ENCODE data around the gene PINK1. TPM values are rescaled to one million over a fixed set of nuclear protein-coding genes. Genes with fewer than 3 reads are reported as not detected.
A peak's percentile ranks its signal among the peaks of the same experiment; 100 is the strongest.

The PINK1 gene
- total and polyA plus RNA-seq, 2 of the 13 experiments (the other 11 are each of a cell fraction or from before 2014, with no cell fraction given), result 15.3 to 16.1 TPM

DNA sequence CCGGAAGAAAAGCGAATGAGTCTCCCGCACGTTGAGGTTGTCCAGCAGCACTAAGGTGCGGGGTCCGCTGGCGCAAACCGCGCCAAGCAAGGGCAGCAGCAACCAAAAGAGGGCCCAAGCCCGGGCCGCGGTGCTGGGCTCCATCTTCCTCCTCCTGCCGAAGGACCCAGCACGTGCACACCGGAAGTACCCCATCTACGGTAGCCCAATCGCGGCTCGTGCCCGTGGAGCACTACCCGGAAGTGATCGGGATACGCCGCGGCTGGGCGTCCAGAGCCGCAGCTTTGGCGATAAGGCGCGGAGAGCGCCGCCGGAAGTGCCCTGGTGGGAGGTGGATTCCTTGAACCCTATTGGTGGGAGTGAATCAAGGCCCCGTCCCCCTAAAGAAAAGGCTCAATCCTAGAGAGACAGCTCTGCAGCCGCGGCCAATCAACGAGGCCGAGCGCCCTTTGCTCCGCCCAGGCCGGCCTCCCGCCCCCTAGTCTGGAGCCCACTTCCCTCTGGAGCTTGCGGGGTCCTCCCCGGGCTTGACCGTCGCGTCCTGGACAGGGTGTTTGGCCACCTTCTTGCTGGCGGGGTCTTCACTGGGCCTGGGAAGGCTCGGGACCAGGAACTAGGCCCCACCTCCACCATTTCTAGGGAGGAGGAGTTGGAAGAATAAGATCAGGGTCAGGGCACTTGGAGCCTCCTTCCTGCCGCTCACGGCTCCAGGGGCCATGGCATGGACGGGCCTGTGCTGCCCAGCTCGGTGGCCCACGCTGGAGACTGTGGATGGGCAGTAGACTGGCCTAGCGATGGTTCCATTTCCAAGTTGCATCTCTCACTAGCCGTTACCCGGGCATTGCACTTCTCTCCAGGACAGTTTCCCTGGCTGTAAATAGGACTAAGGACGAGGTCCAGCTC is 28.2 kb downstream of the PINK1 start, which contains the start of gene DDOST (continued):
- TF ChIP-seq ZNF607 (CRISPR knock-in tag; IDR thresholded peaks at IDR 0.05; ENCODE audit: borderline replicate concordance), result peak; percentile 81
- peak; percentile 73; the same call in 1 of the 2 replicates for TF ChIP-seq BRD4 (CRISPR knock-in tag; IDR thresholded peaks at IDR 0.05)
- TF ChIP-seq ZNF563 (CRISPR knock-in tag; IDR thresholded peaks at IDR 0.05), result no peak; the same call in 1 of the 2 replicates
- TF ChIP-seq NCOA5 (CRISPR knock-in tag; IDR thresholded peaks at IDR 0.05), result no peak
- peak; percentile 96 for TF ChIP-seq PHF8 (CRISPR knock-in tag; IDR thresholded peaks at IDR 0.05)
- no peak for TF ChIP-seq ZFP82 (CRISPR knock-in tag; IDR thresholded peaks at IDR 0.05; ENCODE audit: borderline replicate concordance)
- TF ChIP-seq SMC3 (IDR thresholded peaks at IDR 0.05; ENCODE audit: low read length), result no peak
- TF ChIP-seq ZNF235 (CRISPR knock-in tag; IDR thresholded peaks at IDR 0.05; ENCODE audit: borderline replicate concordance), result no peak
- TF ChIP-seq, protein P1, sequence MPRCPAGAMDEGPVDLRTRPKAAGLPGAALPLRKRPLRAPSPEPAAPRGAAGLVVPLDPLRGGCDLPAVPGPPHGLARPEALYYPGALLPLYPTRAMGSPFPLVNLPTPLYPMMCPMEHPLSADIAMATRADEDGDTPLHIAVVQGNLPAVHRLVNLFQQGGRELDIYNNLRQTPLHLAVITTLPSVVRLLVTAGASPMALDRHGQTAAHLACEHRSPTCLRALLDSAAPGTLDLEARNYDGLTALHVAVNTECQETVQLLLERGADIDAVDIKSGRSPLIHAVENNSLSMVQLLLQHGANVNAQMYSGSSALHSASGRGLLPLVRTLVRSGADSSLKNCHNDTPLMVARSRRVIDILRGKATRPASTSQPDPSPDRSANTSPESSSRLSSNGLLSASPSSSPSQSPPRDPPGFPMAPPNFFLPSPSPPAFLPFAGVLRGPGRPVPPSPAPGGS (CRISPR knock-in tag; IDR thresholded peaks at IDR 0.05), result peak; percentile 25; the same call in 1 of the 2 replicates
- no peak for TF ChIP-seq MTA1 (CRISPR knock-in tag; IDR thresholded peaks at IDR 0.05; ENCODE audit: borderline replicate concordance)
- TF ChIP-seq, protein P2, sequence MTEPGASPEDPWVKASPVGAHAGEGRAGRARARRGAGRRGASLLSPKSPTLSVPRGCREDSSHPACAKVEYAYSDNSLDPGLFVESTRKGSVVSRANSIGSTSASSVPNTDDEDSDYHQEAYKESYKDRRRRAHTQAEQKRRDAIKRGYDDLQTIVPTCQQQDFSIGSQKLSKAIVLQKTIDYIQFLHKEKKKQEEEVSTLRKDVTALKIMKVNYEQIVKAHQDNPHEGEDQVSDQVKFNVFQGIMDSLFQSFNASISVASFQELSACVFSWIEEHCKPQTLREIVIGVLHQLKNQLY (CRISPR knock-in tag; IDR thresholded peaks at IDR 0.05), result no peak
- TF ChIP-seq HNRNPUL1 (IDR thresholded peaks at IDR 0.05; ENCODE audit: low read depth, low read length), result no peak
- TF ChIP-seq, protein P3, sequence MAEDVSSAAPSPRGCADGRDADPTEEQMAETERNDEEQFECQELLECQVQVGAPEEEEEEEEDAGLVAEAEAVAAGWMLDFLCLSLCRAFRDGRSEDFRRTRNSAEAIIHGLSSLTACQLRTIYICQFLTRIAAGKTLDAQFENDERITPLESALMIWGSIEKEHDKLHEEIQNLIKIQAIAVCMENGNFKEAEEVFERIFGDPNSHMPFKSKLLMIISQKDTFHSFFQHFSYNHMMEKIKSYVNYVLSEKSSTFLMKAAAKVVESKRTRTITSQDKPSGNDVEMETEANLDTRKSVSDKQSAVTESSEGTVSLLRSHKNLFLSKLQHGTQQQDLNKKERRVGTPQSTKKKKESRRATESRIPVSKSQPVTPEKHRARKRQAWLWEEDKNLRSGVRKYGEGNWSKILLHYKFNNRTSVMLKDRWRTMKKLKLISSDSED (CRISPR knock-in tag; IDR thresholded peaks at IDR 0.05), result no peak
- TF ChIP-seq, protein P4, sequence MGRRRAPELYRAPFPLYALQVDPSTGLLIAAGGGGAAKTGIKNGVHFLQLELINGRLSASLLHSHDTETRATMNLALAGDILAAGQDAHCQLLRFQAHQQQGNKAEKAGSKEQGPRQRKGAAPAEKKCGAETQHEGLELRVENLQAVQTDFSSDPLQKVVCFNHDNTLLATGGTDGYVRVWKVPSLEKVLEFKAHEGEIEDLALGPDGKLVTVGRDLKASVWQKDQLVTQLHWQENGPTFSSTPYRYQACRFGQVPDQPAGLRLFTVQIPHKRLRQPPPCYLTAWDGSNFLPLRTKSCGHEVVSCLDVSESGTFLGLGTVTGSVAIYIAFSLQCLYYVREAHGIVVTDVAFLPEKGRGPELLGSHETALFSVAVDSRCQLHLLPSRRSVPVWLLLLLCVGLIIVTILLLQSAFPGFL (CRISPR knock-in tag; IDR thresholded peaks at IDR 0.05), result no peak
- TF ChIP-seq, protein P5, sequence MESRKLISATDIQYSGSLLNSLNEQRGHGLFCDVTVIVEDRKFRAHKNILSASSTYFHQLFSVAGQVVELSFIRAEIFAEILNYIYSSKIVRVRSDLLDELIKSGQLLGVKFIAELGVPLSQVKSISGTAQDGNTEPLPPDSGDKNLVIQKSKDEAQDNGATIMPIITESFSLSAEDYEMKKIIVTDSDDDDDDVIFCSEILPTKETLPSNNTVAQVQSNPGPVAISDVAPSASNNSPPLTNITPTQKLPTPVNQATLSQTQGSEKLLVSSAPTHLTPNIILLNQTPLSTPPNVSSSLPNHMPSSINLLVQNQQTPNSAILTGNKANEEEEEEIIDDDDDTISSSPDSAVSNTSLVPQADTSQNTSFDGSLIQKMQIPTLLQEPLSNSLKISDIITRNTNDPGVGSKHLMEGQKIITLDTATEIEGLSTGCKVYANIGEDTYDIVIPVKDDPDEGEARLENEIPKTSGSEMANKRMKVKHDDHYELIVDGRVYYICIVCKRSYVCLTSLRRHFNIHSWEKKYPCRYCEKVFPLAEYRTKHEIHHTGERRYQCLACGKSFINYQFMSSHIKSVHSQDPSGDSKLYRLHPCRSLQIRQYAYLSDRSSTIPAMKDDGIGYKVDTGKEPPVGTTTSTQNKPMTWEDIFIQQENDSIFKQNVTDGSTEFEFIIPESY (CRISPR knock-in tag; IDR thresholded peaks at IDR 0.05), result no peak
- TF ChIP-seq, protein P6, sequence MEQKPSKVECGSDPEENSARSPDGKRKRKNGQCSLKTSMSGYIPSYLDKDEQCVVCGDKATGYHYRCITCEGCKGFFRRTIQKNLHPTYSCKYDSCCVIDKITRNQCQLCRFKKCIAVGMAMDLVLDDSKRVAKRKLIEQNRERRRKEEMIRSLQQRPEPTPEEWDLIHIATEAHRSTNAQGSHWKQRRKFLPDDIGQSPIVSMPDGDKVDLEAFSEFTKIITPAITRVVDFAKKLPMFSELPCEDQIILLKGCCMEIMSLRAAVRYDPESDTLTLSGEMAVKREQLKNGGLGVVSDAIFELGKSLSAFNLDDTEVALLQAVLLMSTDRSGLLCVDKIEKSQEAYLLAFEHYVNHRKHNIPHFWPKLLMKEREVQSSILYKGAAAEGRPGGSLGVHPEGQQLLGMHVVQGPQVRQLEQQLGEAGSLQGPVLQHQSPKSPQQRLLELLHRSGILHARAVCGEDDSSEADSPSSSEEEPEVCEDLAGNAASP (CRISPR knock-in tag; IDR thresholded peaks at IDR 0.05; ENCODE audit: borderline replicate concordance), result no peak
- peak; percentile 4 for TF ChIP-seq IKZF4 (CRISPR knock-in tag; IDR thresholded peaks at IDR 0.05; ENCODE audit: borderline replicate concordance, low read depth, not compliant biosample characterization)
- TF ChIP-seq, protein P7, sequence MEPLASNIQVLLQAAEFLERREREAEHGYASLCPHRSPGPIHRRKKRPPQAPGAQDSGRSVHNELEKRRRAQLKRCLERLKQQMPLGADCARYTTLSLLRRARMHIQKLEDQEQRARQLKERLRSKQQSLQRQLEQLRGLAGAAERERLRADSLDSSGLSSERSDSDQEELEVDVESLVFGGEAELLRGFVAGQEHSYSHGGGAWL (CRISPR knock-in tag; IDR thresholded peaks at IDR 0.05), result no peak; the same call in none of the 2 replicates
- TF ChIP-seq, protein P8, sequence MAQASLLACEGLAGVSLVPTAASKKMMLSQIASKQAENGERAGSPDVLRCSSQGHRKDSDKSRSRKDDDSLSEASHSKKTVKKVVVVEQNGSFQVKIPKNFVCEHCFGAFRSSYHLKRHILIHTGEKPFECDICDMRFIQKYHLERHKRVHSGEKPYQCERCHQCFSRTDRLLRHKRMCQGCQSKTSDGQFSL (CRISPR knock-in tag; IDR thresholded peaks at IDR 0.05), result no peak
- TF ChIP-seq JDP2 (CRISPR knock-in tag; IDR thresholded peaks at IDR 0.05; ENCODE audit: borderline replicate concordance), result no peak

All from HepG2 (cell line).